SK-N-SH (cell line): ENCODE results near the gene LXN. TPM values are rescaled to one million over a fixed set of nuclear protein-coding genes. Genes with fewer than 3 reads are reported as not detected.

Experiments used
- CTCF ChIA-PET: fragments of 300-600, 350-600 bp; formaldehyde crosslinking; extraction: SDS; loops from one replicate; lab custom pipeline; 2021; lab: Yijun Ruan, JAX
- POLR2A ChIA-PET: fragments of 350-600 bp; sonication (Branson Sonifier 250); formaldehyde crosslinking; extraction: SDS; loops from one replicate; lab custom pipeline; 2020; ENCODE audit warnings: antibody characterized with exemption, inconsistent platforms; lab: Yijun Ruan, JAX
- DNase-seq: peaks from one replicate; pipeline ENCODE4 v3.0.0; 2012
- H2AFZ ChIP-seq: fragments of 200-600 bp; sonication (generic); 2 replicates; pipeline ENCODE4 v1.8.1; 2016; ENCODE audit warnings: antibody characterized with exemption, mild to moderate bottlenecking, low read depth
- H3F3A ChIP-seq: fragments of 200-600 bp; sonication (generic); replicated peaks from 2 replicates; pipeline ENCODE3; 2016; ENCODE audit warnings: antibody characterized with exemption, mild to moderate bottlenecking; ENCODE audit not compliant: insufficient read depth
- H3K27ac ChIP-seq, 2 experiments: fragments of 200-500 bp in 1 of 2; fragments of 200-600 bp in 1 of 2; sonication (Bioruptor generic) in 1 of 2; sonication (generic), shearing (Covaris generic) in 1 of 2; 2 replicates each; pipeline versions ENCODE4 v1.5.1 to v1.6.1; 2014 to 2016; ENCODE audit warnings: low read depth in 2 of 2, inconsistent platforms in 1 of 2, low read length in 1 of 2, mild to moderate bottlenecking in 1 of 2, mixed read lengths in 1 of 2
- H3K27me3 ChIP-seq: fragments of 200-600 bp; sonication (generic), shearing (Covaris generic); 2 replicates; pipeline ENCODE4 v1.6.1; 2016; ENCODE audit warnings: mixed run types; ENCODE audit not compliant: insufficient read depth
- H3K36me3 ChIP-seq, 2 experiments: fragments of 200-500 bp in 1 of 2; fragments of 200-600 bp in 1 of 2; sonication (Bioruptor generic) in 1 of 2; sonication (generic) in 1 of 2; replicated peaks in 1 of 2; 2 replicates each; pipeline versions ENCODE3 to v1.5.1; 2014 to 2016; ENCODE audit warnings: low read length in 1 of 2, mild to moderate bottlenecking in 1 of 2; ENCODE audit not compliant: insufficient read depth in 2 of 2, control insufficient read depth in 1 of 2
- H3K4me1 ChIP-seq, 2 experiments: fragments of 200-500 bp in 1 of 2; fragments of 200-600 bp in 1 of 2; sonication (Bioruptor generic) in 1 of 2; sonication (generic), shearing (Covaris generic) in 1 of 2; 2 replicates each; pipeline versions ENCODE4 v1.5.1 to v1.6.1; 2014 to 2016; ENCODE audit warnings: low read depth in 1 of 2, low read length in 1 of 2, mixed run types in 1 of 2; ENCODE audit not compliant: insufficient read depth in 2 of 2, control insufficient read depth in 1 of 2
- H3K4me2 ChIP-seq: fragments of 200-600 bp; sonication (generic), shearing (Covaris generic); 2 replicates; pipeline ENCODE4 v1.6.1; 2017; ENCODE audit warnings: mixed run types
- H3K4me3 ChIP-seq, 2 experiments: fragments of 200-500 bp in 1 of 2; fragments of 200-600 bp in 1 of 2; sonication (Bioruptor generic) in 1 of 2; sonication (generic), shearing (Covaris generic) in 1 of 2; 2 replicates each; pipeline versions ENCODE4 v1.5.1 to v1.8.1; 2014 to 2016; ENCODE audit warnings: low read depth in 2 of 2, inconsistent platforms in 1 of 2, low read length in 1 of 2, mild to moderate bottlenecking in 1 of 2, mixed read lengths in 1 of 2, moderate library complexity in 1 of 2
- H3K79me2 ChIP-seq: fragments of 200-600 bp; sonication (generic); 2 replicates; pipeline ENCODE4 v1.8.1; 2017; ENCODE audit warnings: mild to moderate bottlenecking; ENCODE audit not compliant: insufficient read depth
- H3K9ac ChIP-seq: fragments of 200-600 bp; sonication (generic); 2 replicates; pipeline ENCODE4 v1.6.1; 2017; ENCODE audit warnings: mixed run types
- H3K9me2 ChIP-seq: fragments of 200-600 bp; sonication (generic); 2 replicates; pipeline ENCODE4 v1.6.1; 2017; ENCODE audit warnings: mixed run types
- H3K9me3 ChIP-seq: fragments of 200-600 bp; sonication (generic); 2 replicates; pipeline ENCODE4 v1.6.1; 2017; ENCODE audit warnings: mixed run types, mild to moderate bottlenecking, moderate library complexity
- H4K20me1 ChIP-seq: fragments of 200-600 bp; sonication (generic); 2 replicates; pipeline ENCODE4 v1.6.1; 2017; ENCODE audit warnings: mild to moderate bottlenecking, mixed run types; ENCODE audit not compliant: insufficient read depth
- EP300 ChIP-seq, 2 experiments: IDR thresholded peaks; 2 replicates each; pipeline versions ENCODE4 v1.4.0 to v1.6.1; 2012; ENCODE audit warnings: borderline replicate concordance in 1 of 2, low read depth in 1 of 2, low read length in 1 of 2
- FOSL2 ChIP-seq: IDR thresholded peaks from 2 replicates; pipeline ENCODE4 v1.4.0; 2012; ENCODE audit warnings: low read depth, mild to moderate bottlenecking, moderate library complexity, borderline replicate concordance
- FOXJ3 ChIP-seq: sonication (generic); formaldehyde crosslinking; IDR thresholded peaks from 2 replicates; pipeline ENCODE4 v1.5.1; 2020; ENCODE audit warnings: mild to moderate bottlenecking, missing genetic modification reagents
- FOXM1 ChIP-seq: IDR thresholded peaks from 2 replicates; pipeline ENCODE4 v1.4.0; 2012; ENCODE audit warnings: low read depth, mild to moderate bottlenecking
- GATA2 ChIP-seq: sonication (generic); formaldehyde crosslinking; IDR thresholded peaks from 2 replicates; pipeline ENCODE4 v1.5.0; 2020; ENCODE audit warnings: mild to moderate bottlenecking, missing genetic modification reagents
- MEF2A ChIP-seq: IDR thresholded peaks from 2 replicates; pipeline ENCODE4 v1.4.0; 2012; ENCODE audit warnings: low read depth, borderline replicate concordance
- NRF1 ChIP-seq: IDR thresholded peaks from 2 replicates; pipeline ENCODE4 v1.6.1; 2012; ENCODE audit warnings: low read depth, mild to moderate bottlenecking, low read length
- RAD21 ChIP-seq: IDR thresholded peaks from 2 replicates; pipeline ENCODE4 v1.6.1; 2012; ENCODE audit warnings: mild to moderate bottlenecking, low read length
- REST ChIP-seq: IDR thresholded peaks from 2 replicates; pipeline ENCODE4 v1.6.1; 2012; ENCODE audit warnings: mild to moderate bottlenecking, low read depth, low read length, moderate library complexity
- TAF1 ChIP-seq: IDR thresholded peaks from 2 replicates; pipeline ENCODE4 v1.6.1; 2012; ENCODE audit warnings: low read depth, mild to moderate bottlenecking, low read length, moderate library complexity, borderline replicate concordance
- TCF12 ChIP-seq: IDR thresholded peaks from 2 replicates; pipeline ENCODE4 v1.4.0; 2012
- USF2 ChIP-seq: fragments of 150-350 bp; IDR thresholded peaks from 2 replicates; pipeline ENCODE4 v1.6.1; 2017; ENCODE audit warnings: antibody characterized with exemption, low read length, low read depth, borderline replicate concordance
- ZBTB33 ChIP-seq: IDR thresholded peaks from 2 replicates; pipeline ENCODE4 v1.4.0; 2012; ENCODE audit warnings: low read depth, borderline replicate concordance
- WGBS: methylation state at CpG from one replicate; pipeline ENCODE4 v1.1.6; 2017; ENCODE audit warnings: low lambda C conversion rate; 5-methylcytosine and 5-hydroxymethylcytosine counted together
- polyA plus RNA-seq, 3 experiments: library from polyadenylated mRNA; depleted of rRNA; stranded (reverse); fragments of >200 nt; gene quantifications; 2 replicates each; pipeline ENCODE4 v1.2.3, GENCODE V29; 2012
- TF ChIP-seq, protein P1 (sequence below): IDR thresholded peaks from 2 replicates; pipeline ENCODE4 v1.4.0; 2012; ENCODE audit warnings: low read depth
- TF ChIP-seq, protein P2 (sequence below): fragments of 200-600 bp; sonication (generic); IDR thresholded peaks from 2 replicates; pipeline ENCODE4 v1.6.1; 2017; ENCODE audit warnings: antibody characterized with exemption, mild to moderate bottlenecking, moderate library complexity
- TF ChIP-seq, protein P3 (sequence below): IDR thresholded peaks from 2 replicates; pipeline ENCODE4 v1.4.0; 2012; ENCODE audit warnings: low read depth, borderline replicate concordance

LXN gene
- polyA plus RNA-seq, 1 of the 3 experiments (the other 2 are of a cell fraction) = not detected

- CTCF ChIA-PET = interaction anchor here (0.7 to 3.9 kb wide), 23 partner anchors 9 to 602 kb away, joined by 3 to 61 read pairs (median 6); partner anchors contain the start of gene GFM1
- POLR2A ChIA-PET = no interaction called here
- H3K9me2 ChIP-seq = no peaks in the 10 kb centered on the region
- 93% methylated on average over 7 of the region's 7 CpGs for WGBS
- H4K20me1 ChIP-seq = no peaks in the 10 kb centered on the region
- no peak overlapping the region for H2AFZ ChIP-seq
- peaks cover 21% of the 10 kb centered on the region for H3F3A ChIP-seq
- peak overlapping the region in 1 of 2 experiments; percentile 28; a peak in 1 of 4 replicates for H3K27ac ChIP-seq
- H3K9me3 ChIP-seq = no peaks in the 10 kb centered on the region
- H3K36me3 ChIP-seq = peaks cover 76 to 87% of the 10 kb centered on the region in 2 experiments
- no peak overlapping the region for H3K4me3 ChIP-seq
- H3K4me1 ChIP-seq = no peaks in the 10 kb centered on the region
- H3K79me2 ChIP-seq = no peaks in the 10 kb centered on the region
- no peaks in the 10 kb centered on the region for H3K27me3 ChIP-seq
- no peak overlapping the region for H3K9ac ChIP-seq
- TF ChIP-seq FOXJ3 (CRISPR knock-in tag) (no peak), EP300 (IDR thresholded peaks at IDR 0.05; ENCODE audit: borderline replicate concordance in 1 of 2, low read depth in 1 of 2, low read length in 1 of 2) (no peak), RAD21 (no peak), FOSL2 (no peak), FOXM1 (no peak), REST (no peak), ZBTB33 (no peak), TCF12 (no peak), GATA2 (no peak), USF2 (no peak), MEF2A (no peak), TAF1 (no peak), NRF1 (no peak)
- TF ChIP-seq, protein P1, sequence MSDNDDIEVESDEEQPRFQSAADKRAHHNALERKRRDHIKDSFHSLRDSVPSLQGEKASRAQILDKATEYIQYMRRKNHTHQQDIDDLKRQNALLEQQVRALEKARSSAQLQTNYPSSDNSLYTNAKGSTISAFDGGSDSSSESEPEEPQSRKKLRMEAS = no peak
- TF ChIP-seq, protein P2, sequence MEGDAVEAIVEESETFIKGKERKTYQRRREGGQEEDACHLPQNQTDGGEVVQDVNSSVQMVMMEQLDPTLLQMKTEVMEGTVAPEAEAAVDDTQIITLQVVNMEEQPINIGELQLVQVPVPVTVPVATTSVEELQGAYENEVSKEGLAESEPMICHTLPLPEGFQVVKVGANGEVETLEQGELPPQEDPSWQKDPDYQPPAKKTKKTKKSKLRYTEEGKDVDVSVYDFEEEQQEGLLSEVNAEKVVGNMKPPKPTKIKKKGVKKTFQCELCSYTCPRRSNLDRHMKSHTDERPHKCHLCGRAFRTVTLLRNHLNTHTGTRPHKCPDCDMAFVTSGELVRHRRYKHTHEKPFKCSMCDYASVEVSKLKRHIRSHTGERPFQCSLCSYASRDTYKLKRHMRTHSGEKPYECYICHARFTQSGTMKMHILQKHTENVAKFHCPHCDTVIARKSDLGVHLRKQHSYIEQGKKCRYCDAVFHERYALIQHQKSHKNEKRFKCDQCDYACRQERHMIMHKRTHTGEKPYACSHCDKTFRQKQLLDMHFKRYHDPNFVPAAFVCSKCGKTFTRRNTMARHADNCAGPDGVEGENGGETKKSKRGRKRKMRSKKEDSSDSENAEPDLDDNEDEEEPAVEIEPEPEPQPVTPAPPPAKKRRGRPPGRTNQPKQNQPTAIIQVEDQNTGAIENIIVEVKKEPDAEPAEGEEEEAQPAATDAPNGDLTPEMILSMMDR = no peak
- TF ChIP-seq, protein P3, sequence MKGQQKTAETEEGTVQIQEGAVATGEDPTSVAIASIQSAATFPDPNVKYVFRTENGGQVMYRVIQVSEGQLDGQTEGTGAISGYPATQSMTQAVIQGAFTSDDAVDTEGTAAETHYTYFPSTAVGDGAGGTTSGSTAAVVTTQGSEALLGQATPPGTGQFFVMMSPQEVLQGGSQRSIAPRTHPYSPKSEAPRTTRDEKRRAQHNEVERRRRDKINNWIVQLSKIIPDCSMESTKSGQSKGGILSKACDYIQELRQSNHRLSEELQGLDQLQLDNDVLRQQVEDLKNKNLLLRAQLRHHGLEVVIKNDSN = no peak
- H3K4me2 ChIP-seq = no peak overlapping the region
- DNase-seq = no peak
These were observed 13.6 kb downstream of the LXN start for GRCh38 chr3:158658889-158659288.
